Esophagus muscularis mucosa (tissue), 4 donors: ENCODE measurements around the gene KIR3DL2.
"Not testable (repeated sequence)": the region's sequence is repeated elsewhere in the genome, so short reads cannot be mapped to it uniquely, and the experiment has no call there.

ENCODE experiments used
- EP300 ChIP-seq: sonication (generic); formaldehyde crosslinking; IDR thresholded peaks from one replicate; pipeline ENCODE4 v1.6.1; 2017; ENCODE audit warnings: antibody characterized with exemption
- POLR2A ChIP-seq: fragments of 450-650 bp; IDR thresholded peaks from one replicate; pipeline ENCODE4 v1.6.1; 2017; ENCODE audit warnings: antibody characterized with exemption, moderate library complexity, mild to moderate bottlenecking, low read depth
- TF ChIP-seq, protein P1 (sequence below), 3 experiments: fragments of 200-600 bp in 2 of 3; fragments of 450-650 bp in 1 of 3; sonication (generic) in 2 of 3; IDR thresholded peaks; one replicate each; pipeline ENCODE4 v1.5.1; 2017 to 2019; ENCODE audit warnings: antibody characterized with exemption in 3 of 3, mild to moderate bottlenecking in 2 of 3, moderate library complexity in 1 of 3

GRCh38 chr19:54855241-54855640 is 5.0 kb downstream of the KIR3DL2 start:
- TF ChIP-seq, protein P1, sequence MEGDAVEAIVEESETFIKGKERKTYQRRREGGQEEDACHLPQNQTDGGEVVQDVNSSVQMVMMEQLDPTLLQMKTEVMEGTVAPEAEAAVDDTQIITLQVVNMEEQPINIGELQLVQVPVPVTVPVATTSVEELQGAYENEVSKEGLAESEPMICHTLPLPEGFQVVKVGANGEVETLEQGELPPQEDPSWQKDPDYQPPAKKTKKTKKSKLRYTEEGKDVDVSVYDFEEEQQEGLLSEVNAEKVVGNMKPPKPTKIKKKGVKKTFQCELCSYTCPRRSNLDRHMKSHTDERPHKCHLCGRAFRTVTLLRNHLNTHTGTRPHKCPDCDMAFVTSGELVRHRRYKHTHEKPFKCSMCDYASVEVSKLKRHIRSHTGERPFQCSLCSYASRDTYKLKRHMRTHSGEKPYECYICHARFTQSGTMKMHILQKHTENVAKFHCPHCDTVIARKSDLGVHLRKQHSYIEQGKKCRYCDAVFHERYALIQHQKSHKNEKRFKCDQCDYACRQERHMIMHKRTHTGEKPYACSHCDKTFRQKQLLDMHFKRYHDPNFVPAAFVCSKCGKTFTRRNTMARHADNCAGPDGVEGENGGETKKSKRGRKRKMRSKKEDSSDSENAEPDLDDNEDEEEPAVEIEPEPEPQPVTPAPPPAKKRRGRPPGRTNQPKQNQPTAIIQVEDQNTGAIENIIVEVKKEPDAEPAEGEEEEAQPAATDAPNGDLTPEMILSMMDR (IDR thresholded peaks at IDR 0.05) = not testable (repeated sequence)
- TF ChIP-seq POLR2A, EP300: not testable (repeated sequence)
